MM.1S (cell line): ENCODE results near the gene PELI3.

Experiments used
- CTCF ChIP-seq: fragments of 300-600 bp; sonication (generic); IDR thresholded peaks from 2 replicates; pipeline ENCODE4 v1.5.1; 2016; ENCODE audit warnings: antibody characterized with exemption, low read length, mixed read lengths
- EZH2phosphoT487 ChIP-seq: fragments of 300-600 bp; sonication (generic); IDR thresholded peaks from 2 replicates; pipeline ENCODE4 v1.6.1; 2018; ENCODE audit warnings: antibody characterized with exemption, low read length

- peak; percentile 25; the same call in 1 of the 2 replicates for TF ChIP-seq CTCF
- no peak for TF ChIP-seq EZH2phosphoT487
Observed at GRCh38 chr11:66467034-66467659, 442 bp downstream of the PELI3 start.
